ENCODE data around the gene ADAMTS10.

DNA sequence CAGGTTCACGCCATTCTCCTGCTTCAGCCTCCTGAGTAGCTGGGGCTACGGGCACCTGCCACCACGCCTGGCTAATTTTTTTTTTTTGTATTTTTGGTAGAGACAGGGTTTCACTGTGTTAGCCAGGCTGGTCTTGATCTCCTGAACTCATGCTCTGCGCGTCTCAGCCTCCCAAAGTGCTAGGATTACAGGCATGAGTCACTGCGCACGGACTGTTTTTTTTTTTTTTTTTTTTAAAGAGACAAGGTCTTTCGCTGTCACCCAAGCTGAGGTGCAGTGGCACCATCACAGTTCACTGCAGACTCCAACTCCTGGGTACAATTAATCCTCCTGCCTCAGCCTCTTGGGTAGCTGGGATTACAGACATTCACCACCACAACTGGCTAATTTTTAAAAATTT lies 8.2 kb upstream of the ADAMTS10 start:
- TF ChIP-seq, protein P1, sequence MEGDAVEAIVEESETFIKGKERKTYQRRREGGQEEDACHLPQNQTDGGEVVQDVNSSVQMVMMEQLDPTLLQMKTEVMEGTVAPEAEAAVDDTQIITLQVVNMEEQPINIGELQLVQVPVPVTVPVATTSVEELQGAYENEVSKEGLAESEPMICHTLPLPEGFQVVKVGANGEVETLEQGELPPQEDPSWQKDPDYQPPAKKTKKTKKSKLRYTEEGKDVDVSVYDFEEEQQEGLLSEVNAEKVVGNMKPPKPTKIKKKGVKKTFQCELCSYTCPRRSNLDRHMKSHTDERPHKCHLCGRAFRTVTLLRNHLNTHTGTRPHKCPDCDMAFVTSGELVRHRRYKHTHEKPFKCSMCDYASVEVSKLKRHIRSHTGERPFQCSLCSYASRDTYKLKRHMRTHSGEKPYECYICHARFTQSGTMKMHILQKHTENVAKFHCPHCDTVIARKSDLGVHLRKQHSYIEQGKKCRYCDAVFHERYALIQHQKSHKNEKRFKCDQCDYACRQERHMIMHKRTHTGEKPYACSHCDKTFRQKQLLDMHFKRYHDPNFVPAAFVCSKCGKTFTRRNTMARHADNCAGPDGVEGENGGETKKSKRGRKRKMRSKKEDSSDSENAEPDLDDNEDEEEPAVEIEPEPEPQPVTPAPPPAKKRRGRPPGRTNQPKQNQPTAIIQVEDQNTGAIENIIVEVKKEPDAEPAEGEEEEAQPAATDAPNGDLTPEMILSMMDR (conservative IDR thresholded peaks at IDR 0.05; ENCODE audit: low read depth, low read length), result no peak
- no peak for TF ChIP-seq EZH2phosphoT487 (IDR thresholded peaks at IDR 0.05; ENCODE audit: borderline replicate concordance, low read length)
